ENCODE results near the gene RABGAP1L.

The RABGAP1L gene

GRCh38 chr1:174204697-174205308 lies 45.5 kb downstream of the RABGAP1L start:
- no peaks in the 10 kb centered on the region for H3K4me1 ChIP-seq (ENCODE audit: control insufficient read depth in 2 of 2, insufficient read depth in 1 of 2, low read depth in 1 of 2, low read length in 2 of 2)
- no peak for DNase-seq (ENCODE audit: low spot score)
- no peak overlapping the region for H3K9ac ChIP-seq (ENCODE audit: low read depth, low read length, poor library complexity)
- no peak overlapping the region for H3K4me3 ChIP-seq (ENCODE audit: low read length in 2 of 2)
- no peaks in the 10 kb centered on the region for H3K79me1 ChIP-seq (ENCODE audit: low read depth, low read length)
- no peak overlapping the region for H3K14ac ChIP-seq (ENCODE audit: low read length)
- no peak overlapping the region for H3K23ac ChIP-seq (ENCODE audit: low read depth, low read length, poor library complexity)
- peaks cover 3 to 4% of the 10 kb centered on the region in 2 donors for H3K9me3 ChIP-seq (replicated peaks in 1 of 2; ENCODE audit: control insufficient read depth in 2 of 2, insufficient read depth in 1 of 2, low read depth in 1 of 2, low read length in 2 of 2)
- no peaks in the 10 kb centered on the region for H3K36me3 ChIP-seq (replicated peaks in 1 of 2; ENCODE audit: control insufficient read depth in 2 of 2, insufficient read depth in 2 of 2, low read length in 2 of 2)
- H3K4me2 ChIP-seq (ENCODE audit: insufficient read depth, low read length, poor library complexity, severe bottlenecking) = no peak overlapping the region
- no peak overlapping the region for H2AK5ac ChIP-seq (ENCODE audit: low read depth, low read length)
- H2AFZ ChIP-seq (ENCODE audit: low read length) = no peak overlapping the region
- no peak overlapping the region for H2BK120ac ChIP-seq (ENCODE audit: low read depth, low read length)
- no peaks in the 10 kb centered on the region for H3K27me3 ChIP-seq (ENCODE audit: control insufficient read depth in 3 of 3, insufficient read depth in 3 of 3, low read depth in 1 of 3, low read length in 3 of 3)
- WGBS, 2 donors (ENCODE audit: extremely low coverage in 2 of 2, insufficient read length in 2 of 2, insufficient replicate concordance in 1 of 2) = no CpG with 5 or more reads among the region's 7 CpGs
- H3K18ac ChIP-seq (ENCODE audit: low read length) = no peak overlapping the region
- H2BK5ac ChIP-seq (ENCODE audit: low read length) = no peak overlapping the region
- H2BK12ac ChIP-seq (ENCODE audit: low read length) = no peak overlapping the region
- no peak overlapping the region for H3K4ac ChIP-seq (ENCODE audit: low read length)
- no peak overlapping the region for H4K91ac ChIP-seq (ENCODE audit: low read depth, low read length, poor library complexity)
- no peak overlapping the region for H3K27ac ChIP-seq (replicated peaks; ENCODE audit: low read length)
- no peak overlapping the region for H4K8ac ChIP-seq (ENCODE audit: low read depth, low read length)
- H2BK15ac ChIP-seq (ENCODE audit: low read length) = no peak overlapping the region

GRCh38 chr1:174206148-174206836 lies 47.0 kb downstream of the RABGAP1L start:
- H3K79me1 ChIP-seq (ENCODE audit: low read depth, low read length) = no peaks in the 10 kb centered on the region

GRCh38 chr1:174209347-174210187 lies 50.2 kb downstream of the RABGAP1L start:
- H3K36me3 ChIP-seq (replicated peaks in 1 of 2; ENCODE audit: control insufficient read depth in 2 of 2, insufficient read depth in 2 of 2, low read length in 2 of 2) = no peaks in the 10 kb centered on the region
- H2AFZ ChIP-seq (ENCODE audit: low read length) = no peak overlapping the region
- H3K27me3 ChIP-seq (ENCODE audit: control insufficient read depth in 3 of 3, insufficient read depth in 3 of 3, low read depth in 1 of 3, low read length in 3 of 3) = no peaks in the 10 kb centered on the region
- H2BK15ac ChIP-seq (ENCODE audit: low read length) = no peak overlapping the region
- H4K91ac ChIP-seq (ENCODE audit: low read depth, low read length, poor library complexity) = no peak overlapping the region
- no peak overlapping the region for H3K23ac ChIP-seq (ENCODE audit: low read depth, low read length, poor library complexity)
- H3K27ac ChIP-seq (replicated peaks; ENCODE audit: low read length) = no peak overlapping the region
- H3K9ac ChIP-seq (ENCODE audit: low read depth, low read length, poor library complexity) = no peak overlapping the region
- H3K79me1 ChIP-seq (ENCODE audit: low read depth, low read length) = no peaks in the 10 kb centered on the region
- no peak overlapping the region for H3K18ac ChIP-seq (ENCODE audit: low read length)
- no peak overlapping the region for H3K4ac ChIP-seq (ENCODE audit: low read length)
- DNase-seq (ENCODE audit: low spot score) = no peak
- no peak overlapping the region for H3K4me3 ChIP-seq (ENCODE audit: low read length in 2 of 2)
- no peak overlapping the region for H2BK12ac ChIP-seq (ENCODE audit: low read length)
- WGBS, 2 donors (ENCODE audit: extremely low coverage in 2 of 2, insufficient read length in 2 of 2, insufficient replicate concordance in 1 of 2) = no CpG with 5 or more reads among the region's 5 CpGs
- no peak overlapping the region for H4K8ac ChIP-seq (ENCODE audit: low read depth, low read length)
- H3K9me3 ChIP-seq (replicated peaks in 1 of 2; ENCODE audit: control insufficient read depth in 2 of 2, insufficient read depth in 1 of 2, low read depth in 1 of 2, low read length in 2 of 2) = peaks cover 4 to 14% of the 10 kb centered on the region in 2 donors
- no peak overlapping the region for H3K4me2 ChIP-seq (ENCODE audit: insufficient read depth, low read length, poor library complexity, severe bottlenecking)
- H2BK120ac ChIP-seq (ENCODE audit: low read depth, low read length) = no peak overlapping the region
- no peak overlapping the region for H3K14ac ChIP-seq (ENCODE audit: low read length)
- H3K4me1 ChIP-seq (ENCODE audit: control insufficient read depth in 2 of 2, insufficient read depth in 1 of 2, low read depth in 1 of 2, low read length in 2 of 2) = no peaks in the 10 kb centered on the region
- H2AK5ac ChIP-seq (ENCODE audit: low read depth, low read length) = no peak overlapping the region
- H2BK5ac ChIP-seq (ENCODE audit: low read length) = no peak overlapping the region

More at GRCh38 chr1:174206148-174206836, 47.0 kb downstream of the RABGAP1L start:
- H2BK12ac ChIP-seq (ENCODE audit: low read length) = no peak overlapping the region
- H3K27me3 ChIP-seq (ENCODE audit: control insufficient read depth in 3 of 3, insufficient read depth in 3 of 3, low read depth in 1 of 3, low read length in 3 of 3) = no peaks in the 10 kb centered on the region
- no peaks in the 10 kb centered on the region for H3K36me3 ChIP-seq (replicated peaks in 1 of 2; ENCODE audit: control insufficient read depth in 2 of 2, insufficient read depth in 2 of 2, low read length in 2 of 2)
- H4K91ac ChIP-seq (ENCODE audit: low read depth, low read length, poor library complexity) = no peak overlapping the region
- no peak overlapping the region for H3K23ac ChIP-seq (ENCODE audit: low read depth, low read length, poor library complexity)
- H3K9me3 ChIP-seq (replicated peaks in 1 of 2; ENCODE audit: control insufficient read depth in 2 of 2, insufficient read depth in 1 of 2, low read depth in 1 of 2, low read length in 2 of 2) = peaks cover 4 to 14% of the 10 kb centered on the region in 2 donors
- no peak overlapping the region for H3K27ac ChIP-seq (replicated peaks; ENCODE audit: low read length)
- H2BK5ac ChIP-seq (ENCODE audit: low read length) = no peak overlapping the region
- no peak overlapping the region for H3K4me2 ChIP-seq (ENCODE audit: insufficient read depth, low read length, poor library complexity, severe bottlenecking)
- H3K9ac ChIP-seq (ENCODE audit: low read depth, low read length, poor library complexity) = no peak overlapping the region
- no peak overlapping the region for H3K4ac ChIP-seq (ENCODE audit: low read length)
- H2BK15ac ChIP-seq (ENCODE audit: low read length) = no peak overlapping the region
- H3K4me3 ChIP-seq (ENCODE audit: low read length in 2 of 2) = no peak overlapping the region
- no peak overlapping the region for H3K14ac ChIP-seq (ENCODE audit: low read length)
- no peak overlapping the region for H3K18ac ChIP-seq (ENCODE audit: low read length)
- no CpG with 5 or more reads among the region's 5 CpGs for WGBS, 2 donors (ENCODE audit: extremely low coverage in 2 of 2, insufficient read length in 2 of 2, insufficient replicate concordance in 1 of 2)
- H2AFZ ChIP-seq (ENCODE audit: low read length) = no peak overlapping the region
- no peak for DNase-seq (ENCODE audit: low spot score)
- H3K4me1 ChIP-seq (ENCODE audit: control insufficient read depth in 2 of 2, insufficient read depth in 1 of 2, low read depth in 1 of 2, low read length in 2 of 2) = no peaks in the 10 kb centered on the region
- no peak overlapping the region for H2AK5ac ChIP-seq (ENCODE audit: low read depth, low read length)
- no peak overlapping the region for H2BK120ac ChIP-seq (ENCODE audit: low read depth, low read length)
- H4K8ac ChIP-seq (ENCODE audit: low read depth, low read length) = no peak overlapping the region

- no peaks in the 10 kb centered on the region for H3K79me1 ChIP-seq (ENCODE audit: low read depth, low read length)
- no peak overlapping the region for H3K4ac ChIP-seq (ENCODE audit: low read length)
- H3K27me3 ChIP-seq (ENCODE audit: control insufficient read depth in 3 of 3, insufficient read depth in 3 of 3, low read depth in 1 of 3, low read length in 3 of 3) = no peaks in the 10 kb centered on the region
- no peak overlapping the region for H4K91ac ChIP-seq (ENCODE audit: low read depth, low read length, poor library complexity)
- H2BK12ac ChIP-seq (ENCODE audit: low read length) = no peak overlapping the region
- no peak overlapping the region for H3K14ac ChIP-seq (ENCODE audit: low read length)
- H3K9ac ChIP-seq (ENCODE audit: low read depth, low read length, poor library complexity) = no peak overlapping the region
- H3K18ac ChIP-seq (ENCODE audit: low read length) = no peak overlapping the region
- no peak overlapping the region for H2BK120ac ChIP-seq (ENCODE audit: low read depth, low read length)
- H4K8ac ChIP-seq (ENCODE audit: low read depth, low read length) = no peak overlapping the region
- no peak for DNase-seq (ENCODE audit: low spot score)
- no peaks in the 10 kb centered on the region for H3K36me3 ChIP-seq (replicated peaks in 1 of 2; ENCODE audit: control insufficient read depth in 2 of 2, insufficient read depth in 2 of 2, low read length in 2 of 2)
- no peak overlapping the region for H3K23ac ChIP-seq (ENCODE audit: low read depth, low read length, poor library complexity)
- H3K4me2 ChIP-seq (ENCODE audit: insufficient read depth, low read length, poor library complexity, severe bottlenecking) = no peak overlapping the region
- no peak overlapping the region for H2AK5ac ChIP-seq (ENCODE audit: low read depth, low read length)
- no peak overlapping the region for H2AFZ ChIP-seq (ENCODE audit: low read length)
- no peak overlapping the region for H3K4me3 ChIP-seq (ENCODE audit: low read length in 2 of 2)
- no peak overlapping the region for H2BK15ac ChIP-seq (ENCODE audit: low read length)
- no peak overlapping the region for H2BK5ac ChIP-seq (ENCODE audit: low read length)
- H3K27ac ChIP-seq (replicated peaks; ENCODE audit: low read length) = no peak overlapping the region
- no peaks in the 10 kb centered on the region for H3K4me1 ChIP-seq (ENCODE audit: control insufficient read depth in 2 of 2, insufficient read depth in 1 of 2, low read depth in 1 of 2, low read length in 2 of 2)
- H3K9me3 ChIP-seq (replicated peaks in 1 of 2; ENCODE audit: control insufficient read depth in 2 of 2, insufficient read depth in 1 of 2, low read depth in 1 of 2, low read length in 2 of 2) = peaks cover 4 to 14% of the 10 kb centered on the region in 2 donors
Measured at GRCh38 chr1:174211486-174211885, 52.2 kb downstream of the RABGAP1L start.

Data from neuronal stem cell (in vitro differentiated cells).